AML-193 (cell line): ENCODE data around the gene C1GALT1.
"Not testable (repeated sequence)": the region's sequence is repeated elsewhere in the genome, so short reads cannot be mapped to it uniquely, and the experiment has no call there.

Experiments
- DNase-seq, 2 experiments: peaks; one replicate each; lab custom pipeline; 2025; lab: John Stamatoyannopoulos, UW

The C1GALT1 gene

DNA sequence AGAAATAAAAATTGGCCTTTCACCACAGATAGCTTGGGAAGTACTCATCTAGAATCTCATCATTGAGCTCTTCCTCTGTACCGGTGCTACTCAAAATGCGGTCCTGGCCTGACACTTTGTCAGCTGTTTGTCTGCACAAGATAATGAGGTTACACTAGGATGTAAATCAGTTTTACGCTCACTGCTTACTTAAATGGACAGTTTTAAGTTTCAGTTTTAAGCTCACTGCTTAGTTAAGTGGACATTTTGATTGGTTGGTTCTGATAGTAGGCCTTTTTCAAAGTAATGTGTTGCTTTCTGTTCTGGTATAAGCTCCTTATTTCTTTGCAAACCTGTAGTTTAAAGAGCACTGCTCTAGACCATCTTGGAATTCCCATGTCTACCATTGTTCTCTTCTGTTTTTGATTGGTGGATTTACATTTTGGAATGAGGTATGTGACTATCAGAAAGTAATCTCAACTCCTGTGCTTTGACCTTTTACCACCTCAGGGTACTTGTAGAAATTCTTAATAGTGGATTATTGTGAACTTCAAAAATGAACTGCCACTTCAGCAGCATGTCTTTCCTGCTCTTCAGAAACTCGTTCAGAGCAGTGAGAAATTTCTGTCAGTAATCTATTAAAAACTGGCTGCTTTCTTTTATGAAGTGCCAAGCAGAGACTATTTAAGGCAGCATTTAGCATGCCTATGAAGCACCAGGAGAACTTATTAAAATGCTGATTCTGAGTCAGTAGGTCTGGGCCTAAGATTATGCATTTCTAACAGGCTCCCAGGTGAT lies 55.0 kb downstream of the C1GALT1 start:
- no peak for DNase-seq

- no peak for DNase-seq
These were observed 55.6 kb downstream of the C1GALT1 start for GRCh38 chr7:7237978-7238267.

DNA sequence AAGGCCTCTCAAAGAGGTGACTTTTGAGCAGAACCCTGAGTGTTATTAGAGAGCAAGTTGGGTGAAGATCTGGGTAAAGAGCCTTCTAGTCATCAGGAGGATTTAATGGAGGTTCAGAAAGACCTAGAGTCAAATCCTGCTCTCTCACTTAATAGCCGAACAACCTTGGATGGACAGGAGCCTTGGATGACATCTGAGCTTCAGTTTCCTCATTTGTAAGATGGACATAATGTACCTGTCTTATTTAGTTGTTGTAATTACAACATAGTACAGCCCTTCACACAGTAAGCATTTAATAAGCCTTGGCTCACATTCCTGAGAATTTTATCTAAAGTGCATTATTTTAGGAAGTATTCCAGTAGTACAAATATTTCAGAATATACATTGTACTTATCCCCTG lies 57.0 kb downstream of the C1GALT1 start:
- DNase-seq, result no peak

DNA sequence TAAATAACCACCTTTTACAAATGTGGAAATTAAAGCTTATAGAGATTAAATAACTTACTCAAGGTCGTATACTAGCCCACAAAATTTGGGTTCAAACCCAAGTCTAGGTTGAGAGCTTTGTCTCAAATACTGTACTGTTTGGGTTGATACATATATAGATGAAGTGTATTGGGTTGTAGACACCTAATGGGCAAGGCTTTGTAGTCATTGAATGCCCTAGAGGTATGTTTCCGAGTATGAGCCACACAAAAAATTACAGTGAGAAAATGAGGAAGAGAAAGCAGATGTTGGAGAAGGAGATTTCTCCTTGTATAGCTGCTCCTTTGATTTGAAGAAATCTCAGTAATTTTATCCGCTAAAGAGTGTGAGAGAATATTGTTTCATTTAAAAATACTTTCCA lies 60.6 kb downstream of the C1GALT1 start:
- DNase-seq, result no peak

- DNase-seq, result not testable (repeated sequence)
These were observed 62.9 kb downstream of the C1GALT1 start for GRCh38 chr7:7245233-7245632.

DNA sequence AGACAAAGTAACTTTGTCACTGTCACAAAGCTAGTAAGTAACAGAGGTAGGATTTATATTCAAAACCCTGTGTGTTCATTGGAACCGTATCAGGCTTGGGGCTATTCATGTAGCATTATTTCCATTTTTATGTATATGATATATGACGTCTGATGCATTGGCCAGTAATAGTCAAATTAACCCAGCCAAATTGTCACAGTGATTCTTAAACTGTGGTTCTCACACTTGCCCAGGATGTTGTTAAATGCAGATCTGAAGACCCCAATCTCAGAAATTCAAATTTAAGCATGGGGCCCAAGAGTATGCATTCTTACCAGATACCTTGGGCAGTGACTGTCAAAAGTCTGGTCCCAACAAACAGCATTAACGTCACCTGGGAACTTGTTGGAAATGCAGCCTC lies 63.9 kb downstream of the C1GALT1 start:
- DNase-seq, result no peak

DNA sequence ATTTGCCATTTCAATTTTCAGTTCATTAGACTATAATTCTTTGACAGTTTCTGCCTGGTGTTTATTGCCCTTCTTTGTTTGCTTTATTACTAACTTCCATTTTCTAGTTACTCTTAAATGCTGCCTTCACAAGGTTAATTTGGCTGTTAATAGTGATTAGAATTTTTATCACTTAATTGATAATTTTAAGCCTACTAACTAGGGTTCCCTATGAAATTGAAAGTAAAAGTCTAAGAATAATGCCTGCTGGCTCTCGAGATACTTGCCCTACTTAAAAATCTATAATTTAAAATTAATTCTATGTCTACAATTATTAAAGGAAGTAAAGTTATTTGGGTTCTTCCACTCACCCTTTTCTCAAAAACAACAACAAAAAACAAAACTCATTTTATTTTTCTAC lies 65.3 kb downstream of the C1GALT1 start:
- DNase-seq, result no peak

GRCh38 chr7:7249814-7250213 lies 67.5 kb downstream of the C1GALT1 start:
- DNase-seq, result no peak

GRCh38 chr7:7251742-7252141 lies 69.4 kb downstream of the C1GALT1 start:
- DNase-seq, result peak; percentile 13 to 32

- no peak for DNase-seq
These were observed 72.0 kb downstream of the C1GALT1 start for GRCh38 chr7:7254319-7254718.

DNA sequence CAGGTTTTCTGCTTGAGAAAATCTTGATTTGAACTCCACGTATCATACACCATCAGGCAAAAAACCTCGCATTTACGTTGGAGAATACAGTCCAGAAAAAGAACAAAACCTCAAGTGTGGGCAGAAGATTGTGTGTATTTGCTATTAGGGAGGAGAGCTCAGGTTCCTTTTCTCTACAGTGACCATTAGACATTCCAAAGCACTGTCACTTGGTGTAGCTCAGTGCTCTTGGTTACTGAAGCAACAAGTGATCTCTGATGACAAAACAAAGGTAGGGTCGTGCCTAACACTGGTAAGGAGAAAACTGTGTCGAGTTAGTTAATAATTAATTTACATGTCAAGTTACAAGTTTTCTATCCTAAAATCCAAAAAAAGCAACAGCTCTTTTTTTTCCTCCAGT lies 72.6 kb downstream of the C1GALT1 start:
- no peak for DNase-seq

DNA sequence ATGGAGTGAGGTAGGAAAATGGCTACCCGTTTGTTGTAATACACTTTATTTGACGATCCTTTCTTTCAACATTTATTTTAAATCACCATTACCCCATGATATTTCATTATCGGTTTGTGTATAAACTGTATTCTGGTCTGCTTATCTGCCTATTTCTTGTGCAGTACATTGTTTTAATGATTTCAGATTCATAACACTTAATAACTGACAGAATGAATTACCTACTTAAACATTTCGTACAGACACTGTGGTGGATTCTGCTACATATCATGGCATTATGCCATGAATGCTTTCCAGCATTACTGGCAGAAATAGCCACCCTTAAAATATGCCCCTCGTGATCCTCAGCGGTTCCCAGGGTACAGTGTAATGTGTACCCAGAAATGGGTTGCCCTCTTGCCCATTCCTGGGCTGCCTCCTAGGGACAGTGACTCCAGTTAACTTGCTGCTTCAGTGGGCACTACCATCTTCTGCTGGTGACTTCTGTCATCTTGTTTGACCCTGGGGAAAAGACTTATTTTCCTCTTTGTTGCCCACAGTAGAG lies 74.5 kb downstream of the C1GALT1 start:
- DNase-seq, result no peak

GRCh38 chr7:7257899-7258692 lies 75.8 kb downstream of the C1GALT1 start:
- DNase-seq, result peak; percentile 46 to 56

GRCh38 chr7:7261863-7262262 lies 79.5 kb downstream of the C1GALT1 start:
- no peak for DNase-seq

DNA sequence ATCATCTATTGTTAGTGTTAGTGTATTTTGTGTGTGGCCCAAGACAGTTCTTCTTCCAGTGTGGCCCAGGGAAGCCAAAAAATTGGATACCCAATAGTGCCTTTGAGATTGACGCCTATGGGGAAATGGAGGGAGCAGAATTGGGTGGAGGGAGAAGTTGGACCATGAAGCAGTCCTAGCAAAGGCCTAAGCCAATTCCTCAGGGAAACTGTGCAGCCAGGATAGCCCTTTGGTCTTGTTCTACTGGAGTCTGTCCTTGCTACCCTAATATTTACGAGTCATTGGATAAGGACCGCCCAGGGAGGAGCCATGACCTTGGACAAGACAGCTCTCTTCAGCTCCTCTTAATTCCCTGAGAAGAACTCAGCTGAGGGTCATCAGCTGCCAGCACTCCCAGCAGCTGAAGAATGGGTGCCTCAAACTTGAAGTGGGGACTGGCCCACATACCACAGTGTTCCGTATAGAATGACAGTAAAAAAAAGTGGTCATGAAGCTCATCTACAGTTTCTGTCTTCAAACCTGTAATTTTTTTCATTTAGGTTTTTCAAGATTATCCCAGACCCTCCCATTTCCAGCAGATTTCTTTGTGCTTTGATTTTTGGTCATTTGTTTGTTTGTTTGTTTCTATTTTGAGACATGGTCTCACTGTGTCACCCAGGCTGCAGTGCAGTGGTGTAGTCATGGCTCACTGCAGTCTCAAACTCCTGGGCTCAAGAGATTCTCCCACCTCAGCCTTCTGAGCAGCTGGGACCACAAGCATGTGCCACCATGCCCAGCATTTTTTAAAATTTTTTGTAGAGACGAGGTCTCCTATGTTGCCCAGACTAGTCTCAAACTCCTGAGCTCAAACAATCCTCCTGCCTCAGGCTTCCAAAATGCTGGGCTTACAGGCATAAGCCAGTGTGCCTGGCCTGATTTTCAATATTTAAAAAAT lies 81.2 kb downstream of the C1GALT1 start:
- no peak for DNase-seq

DNA sequence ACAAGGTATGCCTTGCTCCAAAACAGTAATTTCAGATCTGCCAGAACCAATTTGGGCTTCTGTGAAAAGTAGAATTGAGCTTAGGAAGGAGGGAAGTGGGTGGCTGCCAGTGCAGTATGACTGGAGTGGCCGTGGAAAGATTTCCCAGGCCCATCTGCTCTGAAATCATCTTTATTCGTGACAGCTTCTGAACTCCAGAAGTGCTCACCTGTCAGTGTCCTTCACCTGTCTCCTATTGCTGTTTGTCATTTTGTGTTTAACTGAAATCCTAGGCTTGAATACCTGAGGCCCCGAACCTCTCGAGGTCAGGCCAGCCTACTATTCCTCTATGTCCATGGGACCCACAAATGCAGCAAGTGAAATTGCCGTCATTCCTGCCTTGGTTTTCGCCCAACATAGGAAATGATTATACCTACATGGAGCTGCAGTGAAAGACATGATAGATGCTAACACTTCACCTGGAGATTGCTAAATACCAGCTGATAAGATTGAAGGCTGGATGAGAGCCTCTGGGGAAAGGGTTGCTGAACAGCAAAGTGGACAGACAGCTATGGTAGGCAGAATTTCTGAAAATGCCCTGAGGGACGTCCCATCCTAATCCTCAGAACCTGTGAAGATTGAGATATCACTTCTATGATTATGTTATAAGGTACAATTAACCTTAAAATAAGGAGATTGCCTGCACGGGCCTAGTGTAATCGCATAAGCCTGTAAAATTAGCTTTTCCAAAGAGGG lies 82.1 kb downstream of the C1GALT1 start:
- DNase-seq, result no peak

- no peak for DNase-seq
These were observed 83.0 kb downstream of the C1GALT1 start for GRCh38 chr7:7265081-7266075.

- DNase-seq, result no peak
These were observed 84.0 kb downstream of the C1GALT1 start for GRCh38 chr7:7266257-7266881.

- DNase-seq, result no peak
These were observed 88.9 kb downstream of the C1GALT1 start for GRCh38 chr7:7271094-7271874.
